GM12801 (cell line): Measurements from ENCODE around the gene DDB1.

ENCODE experiments used
- CTCF ChIP-seq: IDR thresholded peaks from one replicate; pipeline ENCODE4 v1.5.1; 2011; ENCODE audit warnings: control low read depth; ENCODE audit not compliant: insufficient read length; ENCODE audit errors: extremely low read depth

Gene DDB1

GRCh38 chr11:61354208-61354607 lies 21.3 kb upstream of the DDB1 start:
- TF ChIP-seq CTCF, result no peak

GRCh38 chr11:61353131-61354067 lies 20.5 kb upstream of the DDB1 start:
- no peak for TF ChIP-seq CTCF

DNA sequence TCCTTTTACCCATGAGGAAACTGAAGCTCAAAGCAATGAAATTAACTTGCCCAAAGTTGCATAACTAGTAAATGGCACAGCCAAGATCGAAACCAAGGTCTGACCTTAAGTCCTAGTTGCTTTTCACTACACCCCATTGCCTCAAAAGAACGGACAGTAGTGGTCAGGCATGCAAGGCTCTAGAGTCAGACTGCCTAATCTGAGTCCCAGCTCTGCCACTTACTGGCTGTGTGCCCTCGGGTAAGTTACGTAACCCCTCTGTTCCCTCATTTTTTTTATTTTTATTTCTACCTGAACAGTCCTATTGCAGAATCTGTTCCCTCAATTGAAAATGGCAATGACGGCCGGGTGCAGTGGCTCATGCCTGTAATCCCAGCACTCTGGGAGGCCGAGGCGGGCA lies 19.1 kb upstream of the DDB1 start:
- no peak for TF ChIP-seq CTCF

DNA sequence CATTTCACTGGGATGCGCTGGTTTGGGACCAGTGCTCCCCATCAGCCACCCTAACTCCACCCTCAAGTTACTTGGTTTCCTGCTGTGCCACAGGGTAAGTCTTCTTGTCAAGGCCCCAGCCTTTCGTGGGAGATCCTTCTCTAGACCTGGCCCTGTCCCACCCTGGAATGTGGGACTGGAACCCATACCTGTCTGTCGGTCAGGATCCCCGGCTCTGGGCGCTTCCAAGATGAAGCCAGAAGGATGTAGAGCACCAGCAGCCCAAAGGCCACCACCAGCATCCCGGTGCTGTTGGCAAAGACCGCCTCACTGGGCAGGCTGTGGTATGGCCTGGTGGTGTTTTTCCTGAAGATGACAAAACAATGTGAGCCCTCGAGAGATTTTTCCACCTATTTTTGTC lies 17.9 kb upstream of the DDB1 start:
- TF ChIP-seq CTCF, result no peak

DNA sequence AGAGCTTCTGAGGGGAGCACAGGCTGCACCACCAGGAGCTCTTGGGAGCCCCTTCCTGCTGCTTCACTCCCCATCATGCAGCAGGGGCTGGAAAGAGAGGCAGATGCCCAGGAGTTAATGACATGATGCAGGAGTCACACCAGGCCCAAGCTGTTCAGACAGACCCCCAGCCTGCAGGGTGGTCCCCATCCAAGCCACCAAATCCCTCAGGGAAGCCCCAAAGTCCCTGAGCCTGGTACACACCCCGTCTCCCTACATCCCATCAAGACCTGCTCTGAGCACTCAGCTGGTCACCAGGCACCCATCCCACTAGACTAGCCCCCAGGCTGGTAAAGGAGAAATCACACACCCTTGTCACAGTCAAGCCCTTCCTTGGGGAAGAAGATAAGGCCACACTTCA lies 17.4 kb upstream of the DDB1 start:
- TF ChIP-seq CTCF, result no peak

- TF ChIP-seq CTCF, result no peak
These were observed 17.0 kb upstream of the DDB1 start for GRCh38 chr11:61349916-61350315.

GRCh38 chr11:61349189-61349751 lies 16.4 kb upstream of the DDB1 start:
- no peak for TF ChIP-seq CTCF
